Nephron progenitor cell (in vitro differentiated cells): ENCODE data around the gene CCND1.

ENCODE experiments used
- DNase-seq: peaks from one replicate; pipeline ENCODE4 v3.0.0; 2021
- H3K27ac Mint-ChIP-seq: 2 replicates; pipeline ENCODE4 v1.8.0; 2021; ENCODE audit warnings: mild to moderate bottlenecking, moderate library complexity, mixed read lengths
- H3K27me3 Mint-ChIP-seq: 2 replicates; pipeline ENCODE4 v1.8.0; 2021; ENCODE audit warnings: mild to moderate bottlenecking, low read depth, mixed read lengths; ENCODE audit not compliant: poor library complexity
- H3K36me3 Mint-ChIP-seq: 2 replicates; pipeline ENCODE4 v1.8.0; 2021; ENCODE audit warnings: low read depth, mixed read lengths
- H3K4me1 Mint-ChIP-seq: 2 replicates; pipeline ENCODE4 v1.8.0; 2021; ENCODE audit warnings: mixed read lengths
- H3K4me3 Mint-ChIP-seq: 2 replicates; pipeline ENCODE4 v1.8.0; 2021; ENCODE audit warnings: mild to moderate bottlenecking, moderate library complexity, mixed read lengths
- H3K9me3 Mint-ChIP-seq: 2 replicates; pipeline ENCODE4 v1.8.0; 2021; ENCODE audit warnings: mild to moderate bottlenecking, moderate library complexity, mixed read lengths
- CTCF ChIP-seq: fragments of 200-600 bp; sonication (generic); IDR thresholded peaks from 2 replicates; pipeline ENCODE4 v1.5.0; 2021; ENCODE audit warnings: antibody characterized with exemption

The CCND1 gene

GRCh38 chr11:69664901-69665300 is 23.9 kb downstream of the CCND1 start:
- peaks cover 32% of the 10 kb centered on the region for H3K4me1 Mint-ChIP-seq
- no peak for TF ChIP-seq CTCF

GRCh38 chr11:69665669-69666068 is 24.7 kb downstream of the CCND1 start:
- Mint-ChIP-seq H3K27me3 (peaks cover 3% of the 10 kb centered on the region), H3K4me3 (no peak overlapping the region), H3K9me3 (no peaks in the 10 kb centered on the region), H3K36me3 (peaks cover 34% of the 10 kb centered on the region), H3K27ac (no peak overlapping the region), H3K4me1 (peaks cover 36% of the 10 kb centered on the region)
- no peak for TF ChIP-seq CTCF
- DNase-seq: no peak

More at GRCh38 chr11:69664901-69665300, 23.9 kb downstream of the CCND1 start:
- Mint-ChIP-seq H3K36me3 (peaks cover 33% of the 10 kb centered on the region), H3K27me3 (peaks cover 3% of the 10 kb centered on the region), H3K27ac (peak overlapping the region; percentile 90), H3K9me3 (no peaks in the 10 kb centered on the region), H3K4me3 (no peak overlapping the region)
- no peak for DNase-seq

GRCh38 chr11:69666261-69666660 is 25.3 kb downstream of the CCND1 start:
- Mint-ChIP-seq H3K36me3 (peaks cover 33% of the 10 kb centered on the region), H3K9me3 (no peaks in the 10 kb centered on the region), H3K4me3 (no peak overlapping the region), H3K27ac (no peak overlapping the region), H3K27me3 (peaks cover 3% of the 10 kb centered on the region), H3K4me1 (peaks cover 35% of the 10 kb centered on the region)
- DNase-seq: no peak
- no peak for TF ChIP-seq CTCF

- Mint-ChIP-seq H3K27me3 (peaks cover 3% of the 10 kb centered on the region), H3K36me3 (peaks cover 39% of the 10 kb centered on the region), H3K9me3 (no peaks in the 10 kb centered on the region), H3K4me3 (no peak overlapping the region), H3K4me1 (peaks cover 28% of the 10 kb centered on the region), H3K27ac (no peak overlapping the region)
- TF ChIP-seq CTCF: no peak
- no peak for DNase-seq
These were observed 26.0 kb downstream of the CCND1 start for GRCh38 chr11:69666752-69667536.

DNA sequence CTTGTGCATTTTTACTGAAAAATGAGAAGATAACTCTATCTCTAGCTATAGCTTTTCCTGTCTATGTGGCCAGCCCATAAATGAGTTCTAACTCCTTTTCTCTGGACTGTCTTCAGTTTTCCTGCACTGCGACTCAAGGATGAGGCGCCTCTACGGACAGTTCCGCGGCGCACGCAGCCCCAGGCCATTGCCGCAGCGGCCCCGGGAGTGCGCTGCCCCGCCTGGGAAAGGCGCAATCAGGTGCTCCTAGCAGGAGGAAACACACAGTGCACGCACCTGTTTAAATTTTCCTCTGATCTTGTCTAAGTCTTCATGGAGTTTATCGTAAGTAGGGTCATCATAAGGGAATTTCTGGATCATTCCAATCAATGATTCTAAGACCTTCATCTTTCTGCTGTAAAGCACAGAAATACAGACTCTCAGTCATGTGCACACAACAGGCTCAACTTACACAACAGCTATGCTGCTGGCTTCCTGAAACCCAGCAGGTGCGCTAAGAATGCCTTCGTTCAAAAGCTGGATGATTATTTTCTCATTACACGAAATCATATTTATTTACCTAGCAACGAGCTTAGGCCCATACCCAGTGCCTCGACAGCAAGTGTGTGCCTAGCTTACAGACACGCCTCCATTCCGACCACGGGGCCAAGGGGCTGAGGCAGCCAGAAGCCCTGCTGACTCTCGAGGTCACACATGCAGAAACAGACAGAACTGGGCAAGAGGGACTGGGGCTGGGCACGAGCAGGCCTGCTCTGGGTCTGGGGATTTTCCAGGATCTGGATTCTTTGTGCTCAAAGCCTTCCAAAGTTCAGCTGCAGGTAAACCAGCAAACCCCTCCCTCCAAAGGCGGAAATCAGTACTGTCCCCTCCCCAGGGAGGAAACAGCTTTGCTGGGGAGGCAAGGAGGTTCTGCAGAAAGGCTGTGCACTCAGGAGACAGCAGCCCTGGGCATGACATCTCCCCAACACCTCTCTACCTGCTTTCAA is 27.0 kb downstream of the CCND1 start:
- DNase-seq: no peak
- Mint-ChIP-seq H3K4me1 (peaks cover 19% of the 10 kb centered on the region), H3K36me3 (peaks cover 46% of the 10 kb centered on the region), H3K27ac (no peak overlapping the region), H3K4me3 (no peak overlapping the region), H3K9me3 (no peaks in the 10 kb centered on the region), H3K27me3 (peaks cover 3% of the 10 kb centered on the region)
- no peak for TF ChIP-seq CTCF
